ENCODE data around the gene OGDH.

DNA sequence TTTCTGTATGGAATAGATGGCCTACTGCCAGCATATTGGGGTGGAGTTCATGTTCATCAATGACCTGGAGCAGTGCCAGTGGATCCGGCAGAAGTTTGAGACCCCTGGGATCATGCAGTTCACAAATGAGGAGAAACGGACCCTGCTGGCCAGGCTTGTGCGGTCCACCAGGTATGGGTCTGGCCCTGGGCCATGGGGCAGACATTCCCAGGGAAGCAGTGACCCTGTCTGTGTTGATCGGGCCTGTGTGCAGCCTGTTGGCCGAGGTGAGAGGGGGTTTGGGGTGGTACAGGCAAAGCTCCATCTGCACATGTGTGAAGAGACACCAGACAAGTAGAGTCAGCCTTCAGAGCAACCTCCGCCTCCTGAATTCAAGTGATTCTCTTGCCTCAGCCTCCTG lies 67.3 kb downstream of the OGDH start:
- no peak for TF ChIP-seq POLR2A (IDR thresholded peaks at IDR 0.05)
- TF ChIP-seq, protein P1, sequence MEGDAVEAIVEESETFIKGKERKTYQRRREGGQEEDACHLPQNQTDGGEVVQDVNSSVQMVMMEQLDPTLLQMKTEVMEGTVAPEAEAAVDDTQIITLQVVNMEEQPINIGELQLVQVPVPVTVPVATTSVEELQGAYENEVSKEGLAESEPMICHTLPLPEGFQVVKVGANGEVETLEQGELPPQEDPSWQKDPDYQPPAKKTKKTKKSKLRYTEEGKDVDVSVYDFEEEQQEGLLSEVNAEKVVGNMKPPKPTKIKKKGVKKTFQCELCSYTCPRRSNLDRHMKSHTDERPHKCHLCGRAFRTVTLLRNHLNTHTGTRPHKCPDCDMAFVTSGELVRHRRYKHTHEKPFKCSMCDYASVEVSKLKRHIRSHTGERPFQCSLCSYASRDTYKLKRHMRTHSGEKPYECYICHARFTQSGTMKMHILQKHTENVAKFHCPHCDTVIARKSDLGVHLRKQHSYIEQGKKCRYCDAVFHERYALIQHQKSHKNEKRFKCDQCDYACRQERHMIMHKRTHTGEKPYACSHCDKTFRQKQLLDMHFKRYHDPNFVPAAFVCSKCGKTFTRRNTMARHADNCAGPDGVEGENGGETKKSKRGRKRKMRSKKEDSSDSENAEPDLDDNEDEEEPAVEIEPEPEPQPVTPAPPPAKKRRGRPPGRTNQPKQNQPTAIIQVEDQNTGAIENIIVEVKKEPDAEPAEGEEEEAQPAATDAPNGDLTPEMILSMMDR (IDR thresholded peaks at IDR 0.05), result no peak

Data from testis (tissue), 2 donors.